NCI-H82 (cell line): ENCODE data around the gene MDM1.
A peak's percentile ranks its signal among the peaks of the same experiment; 100 is the strongest.

ENCODE experiments used
- DNase-seq: peaks from one replicate; lab custom pipeline; 2025; lab: John Stamatoyannopoulos, UW

Gene MDM1

DNA sequence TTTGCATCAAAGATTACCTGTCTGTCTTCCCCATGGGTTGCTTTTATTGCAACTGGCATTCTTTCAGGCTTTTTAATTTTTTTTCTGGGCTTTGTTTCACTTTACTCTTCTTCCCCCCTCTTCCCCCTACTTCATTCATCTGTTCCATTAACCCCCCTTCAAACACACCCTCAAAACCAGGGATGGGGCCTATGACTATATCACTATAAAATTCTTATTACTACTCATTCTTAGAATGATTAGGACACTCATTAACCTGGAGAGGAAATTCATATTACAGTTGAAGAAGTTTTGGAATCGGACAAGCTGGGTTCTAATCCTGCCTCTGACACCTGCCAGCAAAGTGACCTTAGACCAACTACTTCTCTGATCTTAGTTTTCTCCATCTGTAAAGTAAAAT, 24.8 kb upstream of the MDM1 start:
- no peak for DNase-seq

DNA sequence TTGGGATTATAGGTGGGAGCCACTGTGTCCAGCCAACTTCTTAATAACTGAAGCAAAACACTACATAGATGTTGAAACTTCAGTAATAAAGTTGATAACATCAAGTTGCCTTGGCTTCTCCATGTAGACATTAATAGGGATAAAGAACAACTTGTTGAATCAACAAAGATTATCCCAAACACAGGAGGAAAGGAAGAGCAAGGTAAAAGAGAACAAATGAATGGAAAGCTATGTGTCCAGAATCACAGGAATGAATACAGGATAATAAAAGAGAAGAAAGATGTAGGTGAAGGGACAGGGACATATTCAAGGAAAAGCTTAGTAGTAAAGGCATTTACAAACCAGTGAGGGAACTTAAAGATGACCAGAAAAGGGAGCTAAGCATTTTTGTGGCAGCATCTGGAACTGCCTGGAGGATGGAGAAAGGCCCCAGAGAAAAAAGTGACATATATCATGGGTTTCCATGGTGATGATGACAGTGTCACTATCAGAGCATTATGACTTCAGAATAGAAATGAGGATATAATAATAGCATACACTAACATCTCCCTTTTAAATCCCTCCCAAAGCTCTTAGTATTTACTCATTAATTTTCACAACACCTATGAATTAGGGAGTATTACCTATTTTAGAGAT, 24.0 kb upstream of the MDM1 start:
- DNase-seq = no peak

DNA sequence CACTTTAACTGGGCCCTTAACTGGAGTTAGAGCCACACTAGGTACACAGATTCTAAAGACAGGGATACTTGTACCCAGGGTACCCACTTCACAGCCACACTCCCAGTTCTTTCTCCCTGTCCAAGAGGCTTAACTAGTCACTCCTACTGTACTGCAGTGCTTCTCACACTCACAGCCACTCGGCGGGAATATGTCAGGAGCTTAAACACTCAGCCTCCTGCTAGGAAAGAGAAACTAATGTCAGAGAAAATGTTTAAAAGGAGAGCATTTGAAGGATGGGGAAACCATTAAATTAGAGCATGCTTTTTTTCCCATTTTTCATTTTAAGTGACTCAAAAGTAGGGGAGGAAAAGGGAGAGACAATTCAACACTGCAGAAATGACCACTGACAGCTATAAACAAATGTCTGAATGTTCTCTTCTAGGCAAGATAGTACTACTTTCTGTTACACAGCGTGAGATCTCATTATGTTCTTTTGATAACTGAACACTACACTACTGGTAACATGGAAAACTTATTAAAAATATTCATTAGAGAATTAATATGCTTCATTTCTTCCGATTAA, 22.9 kb upstream of the MDM1 start:
- DNase-seq = no peak

DNA sequence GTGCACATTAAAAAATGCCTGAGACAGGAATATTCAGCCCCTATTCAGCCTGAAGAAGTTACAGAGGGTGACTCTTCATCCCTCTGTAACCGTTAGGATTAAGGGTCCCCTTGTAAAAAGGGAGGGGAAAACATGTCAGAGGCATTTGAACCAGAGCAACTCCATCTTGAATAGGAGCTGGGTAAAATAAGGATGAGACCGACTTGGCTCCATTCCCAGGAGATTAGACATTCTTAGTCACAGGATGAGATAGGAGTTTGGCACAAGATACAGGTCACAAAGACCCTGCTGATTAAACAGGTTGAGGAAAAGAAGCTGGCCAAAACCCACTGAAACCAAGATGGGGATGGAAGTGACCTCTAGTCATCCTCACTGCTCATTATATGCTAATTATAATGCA, 19.9 kb upstream of the MDM1 start:
- peak; percentile 77 for DNase-seq

DNA sequence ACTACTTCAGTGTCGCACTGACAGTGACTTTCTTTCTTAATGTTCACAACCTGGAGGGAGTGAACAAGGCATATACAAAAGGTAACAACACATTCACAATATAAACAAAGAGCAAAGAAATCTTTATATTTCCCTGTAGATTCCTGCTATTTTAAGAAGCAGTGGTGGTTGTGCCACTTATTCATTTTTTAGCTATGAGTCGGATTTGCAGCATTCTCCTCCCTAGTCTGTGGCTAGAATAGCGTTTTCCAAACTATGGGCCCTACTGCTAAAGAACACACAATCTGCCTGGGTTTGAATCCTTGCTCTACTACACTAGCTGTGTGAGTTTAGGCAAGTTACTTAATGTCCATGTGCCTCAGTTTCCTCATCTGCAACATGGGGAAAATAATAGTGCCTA, 18.6 kb upstream of the MDM1 start:
- no peak for DNase-seq

DNA sequence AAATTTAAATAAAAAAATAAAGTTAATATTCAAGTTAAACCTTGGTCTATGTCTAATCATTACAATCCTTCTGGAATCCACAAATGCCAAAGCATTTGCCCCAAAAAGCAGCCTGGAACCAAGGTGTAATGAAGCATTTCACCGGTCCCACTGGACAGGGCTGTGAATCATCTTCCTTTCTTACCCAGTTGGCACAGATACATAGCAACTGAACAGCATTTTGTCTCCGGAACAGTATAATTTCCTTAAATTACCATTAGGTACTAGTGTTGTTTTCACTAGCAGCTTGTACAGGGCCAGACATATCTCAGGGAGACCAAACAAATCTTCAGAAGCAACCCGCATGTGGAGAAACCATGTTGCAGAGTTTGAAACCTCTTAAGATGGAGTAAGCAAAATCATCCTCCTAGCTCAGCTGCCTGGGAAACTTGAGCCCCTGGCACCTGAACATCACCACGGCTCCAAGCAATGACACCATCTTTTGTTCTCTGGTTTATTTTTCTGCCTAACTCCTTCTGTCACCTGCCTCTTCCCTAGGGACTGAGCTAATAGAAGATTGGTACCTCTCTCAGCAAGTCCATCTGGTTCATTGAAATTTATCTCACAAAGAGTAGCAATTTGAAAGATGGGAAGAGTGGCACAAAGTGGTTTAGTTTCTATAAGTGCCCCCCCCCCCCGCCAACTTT, 17.9 kb upstream of the MDM1 start:
- peak; percentile 81 for DNase-seq

DNA sequence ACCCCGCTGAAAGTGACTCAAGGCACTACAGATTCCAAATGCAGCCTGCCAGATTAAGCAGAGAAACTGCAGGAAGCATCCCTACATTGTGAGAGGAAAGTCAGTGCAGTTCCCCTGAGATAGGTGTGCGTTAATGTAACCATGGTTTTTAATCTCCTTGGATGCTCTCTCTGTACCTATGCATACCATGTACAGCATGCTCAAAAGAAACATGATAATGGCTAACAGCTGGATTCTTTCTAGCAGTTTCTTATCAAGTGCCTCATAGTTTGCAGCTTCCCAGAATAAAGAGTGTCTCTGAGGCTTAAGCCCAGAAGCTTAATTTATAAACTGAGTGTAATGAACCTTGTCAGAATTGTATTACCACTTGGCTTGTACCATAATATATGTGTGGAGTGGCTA, 17.1 kb upstream of the MDM1 start:
- peak; percentile 70 for DNase-seq

DNA sequence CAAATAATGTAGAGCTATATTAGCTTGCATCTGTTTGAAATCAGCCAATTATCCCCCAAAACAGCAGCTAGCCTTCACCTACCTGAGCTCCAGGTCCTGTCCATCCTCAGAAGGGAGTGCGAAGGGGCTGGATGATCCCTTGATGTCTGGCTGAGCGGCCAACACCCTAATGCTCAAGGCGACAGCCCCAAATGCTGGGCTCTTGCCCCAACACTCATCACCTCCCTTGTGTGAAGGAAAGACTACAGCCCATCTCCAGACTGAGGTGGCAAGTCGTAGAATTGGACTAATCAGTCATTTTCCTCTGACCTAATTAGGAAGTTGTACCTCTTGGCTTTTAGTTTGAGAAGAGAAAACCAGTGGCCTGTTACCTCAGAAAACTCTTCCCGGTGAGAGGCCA, 16.3 kb upstream of the MDM1 start:
- DNase-seq = no peak

DNA sequence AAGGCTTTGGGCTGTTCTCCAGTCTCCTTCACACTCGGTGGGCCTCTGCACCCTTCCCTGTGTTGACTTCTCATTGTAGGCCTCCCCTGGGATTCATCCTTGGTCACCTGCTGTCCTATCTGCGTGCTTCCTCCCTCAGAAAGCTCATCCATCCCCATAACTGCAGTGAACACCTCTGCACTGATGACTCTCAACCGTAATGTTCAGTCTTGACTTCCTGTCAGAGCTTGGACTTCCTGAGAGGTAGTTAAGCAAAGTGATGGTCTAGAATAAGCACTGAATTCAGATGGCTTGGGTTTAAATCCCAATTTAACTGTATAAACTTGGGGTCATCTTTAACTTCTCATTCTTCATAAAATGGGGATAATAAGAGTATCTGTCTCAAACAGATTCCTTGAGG, 13.6 kb upstream of the MDM1 start:
- no peak for DNase-seq

DNA sequence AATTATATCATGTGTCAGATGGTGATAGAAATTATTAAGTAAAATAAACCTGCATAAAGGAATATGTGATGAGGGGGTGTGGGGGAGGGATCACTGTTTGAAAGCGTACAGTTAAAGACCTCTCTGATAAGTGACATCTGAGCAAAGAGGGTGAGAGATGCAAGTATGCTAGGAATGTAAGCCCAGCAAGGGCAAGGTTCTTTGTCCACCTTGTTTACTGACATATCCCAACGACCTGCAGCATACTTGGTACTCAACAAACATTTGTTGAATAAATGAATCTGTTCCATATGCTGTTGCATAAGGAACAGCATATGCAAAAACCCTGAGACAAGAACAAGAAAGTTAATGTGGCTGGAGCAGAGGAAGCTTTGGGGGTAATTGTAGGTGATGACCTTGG, 12.0 kb upstream of the MDM1 start:
- no peak for DNase-seq

DNA sequence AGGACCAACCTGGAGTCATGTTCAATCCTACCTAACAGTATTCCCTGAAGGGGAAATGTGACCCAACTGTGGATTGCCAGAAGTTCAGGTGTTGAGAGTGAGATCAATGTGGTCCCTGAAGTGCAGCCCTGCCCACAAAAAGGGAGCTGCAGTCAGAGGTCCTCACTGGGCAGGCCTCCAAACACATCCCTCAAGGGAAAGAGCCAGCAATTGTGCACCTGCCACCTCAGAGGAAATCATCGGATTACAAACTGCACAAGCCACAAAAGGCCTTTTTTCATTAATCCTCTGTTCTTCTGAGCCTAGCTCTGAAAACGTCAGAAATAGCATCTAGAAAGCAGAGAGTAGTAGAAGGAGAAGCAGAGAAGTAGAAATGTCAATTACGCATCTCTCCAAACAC, 10.8 kb upstream of the MDM1 start:
- DNase-seq = peak; percentile 15

DNA sequence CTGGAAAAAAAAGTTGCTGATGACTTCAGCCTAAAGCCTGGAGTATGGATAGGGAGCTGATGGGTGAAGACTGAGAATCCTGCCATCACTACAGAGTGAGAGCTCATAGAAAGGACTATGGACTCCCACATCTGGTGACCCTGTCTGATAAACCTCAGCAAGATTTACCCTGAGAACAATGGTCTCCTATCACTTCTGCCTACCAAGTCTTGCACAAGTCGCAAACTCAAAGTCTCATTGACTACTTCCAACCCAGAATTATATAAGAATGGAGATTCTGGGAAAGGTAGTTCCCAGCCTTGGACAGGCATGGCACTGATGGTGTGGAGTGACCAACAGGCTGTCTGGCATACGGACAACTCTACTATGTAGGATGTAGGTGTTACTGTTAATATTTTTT, 9.7 kb upstream of the MDM1 start:
- DNase-seq = no peak

DNA sequence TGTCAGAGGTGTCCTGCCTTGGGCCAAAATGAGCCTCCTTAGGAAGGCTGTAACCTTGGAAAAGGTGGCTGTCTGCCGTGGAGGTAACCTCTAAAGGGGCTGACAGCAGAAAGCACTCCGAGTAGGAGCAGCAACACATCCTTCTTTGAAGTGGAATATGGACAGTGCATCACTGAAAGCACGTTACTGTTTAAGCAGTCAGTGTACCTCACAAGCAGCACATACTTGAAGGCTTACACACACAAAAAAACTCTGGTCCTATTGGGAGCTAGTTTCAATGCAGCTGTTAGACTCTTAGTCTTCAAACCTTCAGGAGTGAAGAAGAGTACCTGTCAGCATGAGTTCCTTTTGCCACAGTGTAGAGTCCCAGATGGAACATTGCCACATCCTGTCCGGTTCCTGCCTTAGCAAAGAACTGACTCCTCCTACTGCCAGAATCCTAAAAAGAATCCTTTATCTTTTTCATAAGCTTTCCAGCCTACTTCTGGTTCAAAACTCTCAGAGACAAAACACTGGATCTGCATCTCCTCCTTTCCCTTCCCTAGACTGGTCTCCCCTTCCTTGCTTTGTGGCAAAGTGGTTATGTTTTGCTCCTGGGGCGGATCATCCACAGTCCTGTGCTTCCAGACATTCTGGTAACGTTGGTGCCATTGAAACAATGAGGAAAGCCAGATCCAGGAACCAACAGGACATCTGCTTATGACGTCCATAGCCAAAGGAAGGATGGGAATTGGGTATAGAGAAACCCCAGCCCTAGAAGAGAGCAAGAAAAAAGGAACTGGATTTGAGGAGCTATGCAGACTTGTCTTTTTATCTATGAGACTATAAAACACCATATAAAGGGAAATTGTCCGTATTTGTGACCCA, 8.5 kb upstream of the MDM1 start:
- DNase-seq = no peak

DNA sequence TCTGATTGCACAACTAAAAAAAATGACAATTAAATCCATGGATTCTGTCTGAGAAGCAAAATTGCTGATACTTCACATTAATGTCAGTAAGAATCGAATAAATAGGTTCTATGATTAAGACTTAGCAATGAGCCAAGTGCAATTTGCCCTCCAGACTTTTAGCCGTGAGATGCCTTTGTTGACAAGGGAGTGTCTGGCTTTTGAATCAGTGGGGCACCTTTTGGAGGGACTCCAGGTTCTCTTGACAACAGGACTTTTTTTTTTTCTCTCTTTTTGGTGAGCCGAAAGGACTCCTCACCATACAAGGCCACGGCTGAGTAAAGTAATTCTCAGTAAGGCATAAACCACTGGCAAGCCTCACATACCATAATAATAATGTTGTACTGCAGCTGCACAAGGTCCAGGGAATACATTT, 4.7 kb upstream of the MDM1 start:
- DNase-seq = no peak

DNA sequence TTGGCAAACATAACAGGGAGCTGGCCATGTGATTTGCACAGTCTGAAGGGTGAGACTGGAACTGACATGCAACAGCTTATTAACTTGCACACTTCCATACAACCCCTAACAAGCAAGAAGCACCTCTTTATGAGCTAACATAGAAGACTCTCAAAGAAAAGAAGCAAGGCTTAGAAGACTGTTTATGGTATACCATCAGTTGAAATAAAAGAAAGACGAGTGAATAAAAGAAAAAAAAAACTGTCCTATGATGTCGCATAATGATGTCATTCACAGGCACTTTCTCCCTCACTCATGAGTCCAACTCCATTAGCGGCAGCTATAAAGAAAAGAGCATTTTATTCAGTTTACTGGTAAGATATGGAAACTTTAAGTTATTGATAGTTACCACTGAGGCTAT, 3.3 kb upstream of the MDM1 start:
- DNase-seq = no peak

DNA sequence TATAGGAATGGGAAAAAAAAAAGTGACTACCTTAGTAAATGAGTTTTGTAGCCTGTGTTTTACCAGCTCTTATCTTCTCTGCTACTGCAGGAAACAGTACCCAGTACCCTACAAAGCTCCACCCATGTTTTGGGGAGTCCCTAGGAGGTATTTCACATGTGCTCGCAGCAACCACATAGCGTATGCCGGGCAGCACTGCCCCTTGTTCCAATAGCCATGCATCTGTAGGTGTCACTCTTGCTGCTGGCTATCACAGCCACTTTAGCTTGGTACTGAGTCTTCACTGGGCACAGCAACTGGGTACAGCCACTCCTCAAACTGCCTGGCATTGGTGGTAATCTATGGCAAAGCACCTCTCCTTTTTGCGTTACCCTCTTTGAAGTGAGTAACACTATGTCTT, 2.0 kb upstream of the MDM1 start:
- peak; percentile 9 for DNase-seq

DNA sequence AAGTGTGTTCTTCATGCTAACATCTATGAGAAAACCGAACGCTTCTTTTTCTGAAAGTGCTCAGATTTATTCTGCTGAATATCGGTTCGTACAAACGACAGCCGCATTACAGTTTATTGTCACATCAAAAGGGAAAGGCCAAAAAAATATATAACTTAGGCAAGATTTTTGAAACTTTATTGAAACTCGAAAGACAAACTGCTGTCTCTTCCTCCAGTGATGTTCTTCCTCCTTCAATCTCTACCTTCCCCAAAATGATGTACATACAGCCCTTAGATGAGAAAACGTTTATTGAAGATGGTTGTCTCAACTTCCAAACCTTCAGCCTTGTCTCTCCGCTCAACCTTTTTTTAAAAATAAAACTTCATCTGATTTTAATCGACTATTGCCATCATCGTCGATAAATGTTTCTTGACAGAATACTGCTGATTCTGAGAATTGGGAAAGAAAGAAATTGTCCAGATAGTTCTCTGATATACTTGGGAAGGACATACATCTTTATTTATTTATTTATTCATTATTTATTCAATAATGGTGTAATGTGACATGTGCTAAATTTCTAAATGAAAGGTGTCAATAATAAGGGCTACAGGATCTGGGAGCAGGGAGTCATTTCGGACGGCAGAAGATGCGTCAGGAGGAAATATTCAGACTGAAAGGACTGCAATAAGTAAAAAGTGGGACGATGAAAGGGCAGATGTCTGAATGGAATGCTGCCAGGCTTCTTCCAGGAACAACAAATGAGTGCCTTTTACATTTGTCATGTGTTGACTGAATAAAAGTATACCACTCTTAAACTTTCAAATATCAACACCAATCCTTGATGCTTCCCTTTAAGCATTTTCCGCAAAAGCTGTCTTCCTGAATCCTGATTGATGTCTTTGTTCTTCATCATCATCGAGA, 817 bp upstream of the MDM1 start:
- DNase-seq = no peak

DNA sequence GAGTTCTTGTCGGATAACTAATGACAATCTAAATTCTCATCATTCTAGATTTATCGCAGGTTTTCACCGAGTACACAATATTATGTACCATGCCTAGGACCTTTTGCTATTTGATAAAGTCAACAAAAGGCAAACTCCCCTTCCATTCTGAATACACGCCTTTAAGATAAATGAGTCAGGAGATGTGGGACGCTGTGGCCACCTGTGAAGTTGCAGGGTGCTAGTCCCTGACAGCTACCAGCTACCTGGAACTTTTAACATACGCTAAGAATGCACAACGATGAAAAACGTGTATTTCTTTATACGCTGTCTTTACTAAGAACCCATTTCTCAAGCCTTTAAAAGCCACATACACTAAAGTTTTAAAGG, 678 bp downstream of the MDM1 start:
- DNase-seq = peak; percentile 63

DNA sequence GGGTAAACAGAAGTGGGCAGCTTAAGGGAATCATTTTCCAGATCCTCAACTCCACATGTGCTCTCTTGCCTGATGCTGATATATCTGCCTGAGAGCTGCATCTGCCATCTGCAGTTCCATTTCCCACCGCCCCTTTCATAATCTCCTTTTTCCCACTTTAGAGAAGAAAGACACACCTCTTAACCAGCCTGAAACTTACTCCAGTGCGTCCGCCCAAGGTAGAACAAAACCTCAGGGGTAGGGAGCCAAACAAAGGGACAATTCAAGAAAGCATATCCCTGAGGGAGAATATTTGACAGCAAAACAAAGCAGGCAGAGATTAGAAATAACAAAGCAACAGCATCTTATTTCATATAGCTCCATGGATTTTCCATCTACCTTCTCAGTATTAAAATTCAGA, 4.3 kb downstream of the MDM1 start:
- peak; percentile 88 for DNase-seq

DNA sequence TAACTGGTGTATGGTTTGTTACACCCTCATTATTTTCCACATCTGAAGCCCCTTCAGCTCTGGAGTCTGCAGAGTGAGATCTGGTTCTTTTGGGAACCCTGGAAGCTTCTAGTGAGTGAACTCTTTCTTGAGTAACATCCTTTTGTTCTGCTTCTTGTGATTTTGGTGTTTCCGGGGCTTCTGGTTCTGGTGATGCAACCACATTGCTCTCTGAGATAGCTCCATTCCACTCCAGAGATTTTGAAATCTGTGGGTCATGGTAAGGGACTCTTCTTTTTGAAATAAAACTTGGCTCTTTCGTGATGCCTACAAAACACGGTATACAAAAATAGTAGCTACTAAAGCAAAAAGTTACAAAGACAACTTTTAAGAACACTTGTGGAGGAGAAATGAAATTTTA, 5.4 kb downstream of the MDM1 start:
- DNase-seq = no peak

DNA sequence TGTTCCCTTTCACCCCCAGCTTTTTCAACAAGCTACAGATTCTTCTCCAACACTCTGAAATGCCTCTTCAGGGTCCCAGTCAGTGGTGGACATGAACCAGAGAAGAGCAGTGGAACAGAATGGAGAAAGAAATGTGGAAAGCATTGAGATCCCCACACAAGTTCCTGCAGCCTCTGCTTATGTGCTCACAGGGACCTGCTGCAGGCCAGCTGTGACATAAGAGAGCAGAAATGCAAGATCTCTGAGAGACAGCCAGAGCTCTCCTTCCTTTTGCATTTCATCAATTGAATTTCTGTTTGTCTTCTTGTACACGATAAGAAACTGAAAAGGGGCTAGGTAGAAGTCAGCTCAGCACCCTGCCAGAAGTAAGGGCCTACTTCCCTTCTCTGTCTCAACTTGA, 6.2 kb downstream of the MDM1 start:
- DNase-seq = no peak

DNA sequence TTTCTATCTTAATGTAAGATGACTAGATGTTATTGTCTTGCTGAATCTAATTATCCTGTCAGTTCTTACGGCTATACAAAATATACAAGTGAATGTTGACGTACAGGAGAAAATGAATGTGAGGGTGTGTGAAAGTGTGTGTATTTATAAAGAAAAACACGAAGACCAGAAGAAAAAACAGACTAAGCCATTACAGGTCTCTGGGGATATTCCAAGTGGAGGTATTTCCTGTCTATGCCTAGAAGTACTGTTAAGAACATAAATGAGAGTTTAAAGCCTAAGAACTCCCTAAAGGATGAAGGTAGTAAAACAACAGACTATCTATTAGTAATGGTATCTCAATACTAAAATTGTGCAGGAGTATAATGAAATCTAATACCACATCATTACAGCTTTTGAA, 7.6 kb downstream of the MDM1 start:
- DNase-seq = no peak
